Upper lobe of left lung (tissue), 4 donors: ENCODE measurements around the gene OGDHL.

Experiments used
- EP300 ChIP-seq, 4 donors: sonication (generic); formaldehyde crosslinking; IDR thresholded peaks; one replicate each; pipeline ENCODE4 v1.5.1; 2017; ENCODE audit warnings: antibody characterized with exemption in 4 of 4, control low read depth in 2 of 4
- POLR2A ChIP-seq, 4 donors: fragments of 450-650 bp; IDR thresholded peaks; one replicate each; pipeline ENCODE4 v1.5.1; 2016 to 2017; ENCODE audit warnings: antibody characterized with exemption in 4 of 4, mild to moderate bottlenecking in 2 of 4
- POLR2AphosphoS5 ChIP-seq, 2 donors: sonication (generic); formaldehyde crosslinking; IDR thresholded peaks; one replicate each; pipeline ENCODE4 v1.5.1; 2017; ENCODE audit warnings: antibody characterized with exemption in 2 of 2
- TF ChIP-seq, protein P1 (sequence below), 6 experiments: fragments of 450-650 bp in 4 of 6; fragments of 200-600 bp in 2 of 6; sonication (generic) in 2 of 6; IDR thresholded peaks; one replicate each; pipeline ENCODE4 v1.5.1; 2016 to 2019; ENCODE audit warnings: antibody characterized with exemption in 6 of 6

- TF ChIP-seq POLR2A (IDR thresholded peaks at IDR 0.05), result no peak
- TF ChIP-seq, protein P1, sequence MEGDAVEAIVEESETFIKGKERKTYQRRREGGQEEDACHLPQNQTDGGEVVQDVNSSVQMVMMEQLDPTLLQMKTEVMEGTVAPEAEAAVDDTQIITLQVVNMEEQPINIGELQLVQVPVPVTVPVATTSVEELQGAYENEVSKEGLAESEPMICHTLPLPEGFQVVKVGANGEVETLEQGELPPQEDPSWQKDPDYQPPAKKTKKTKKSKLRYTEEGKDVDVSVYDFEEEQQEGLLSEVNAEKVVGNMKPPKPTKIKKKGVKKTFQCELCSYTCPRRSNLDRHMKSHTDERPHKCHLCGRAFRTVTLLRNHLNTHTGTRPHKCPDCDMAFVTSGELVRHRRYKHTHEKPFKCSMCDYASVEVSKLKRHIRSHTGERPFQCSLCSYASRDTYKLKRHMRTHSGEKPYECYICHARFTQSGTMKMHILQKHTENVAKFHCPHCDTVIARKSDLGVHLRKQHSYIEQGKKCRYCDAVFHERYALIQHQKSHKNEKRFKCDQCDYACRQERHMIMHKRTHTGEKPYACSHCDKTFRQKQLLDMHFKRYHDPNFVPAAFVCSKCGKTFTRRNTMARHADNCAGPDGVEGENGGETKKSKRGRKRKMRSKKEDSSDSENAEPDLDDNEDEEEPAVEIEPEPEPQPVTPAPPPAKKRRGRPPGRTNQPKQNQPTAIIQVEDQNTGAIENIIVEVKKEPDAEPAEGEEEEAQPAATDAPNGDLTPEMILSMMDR (IDR thresholded peaks at IDR 0.05), result no peak
- no peak for TF ChIP-seq POLR2AphosphoS5 (IDR thresholded peaks at IDR 0.05)
- no peak for TF ChIP-seq EP300 (IDR thresholded peaks at IDR 0.05)
These were observed 71.3 kb downstream of the OGDHL start for GRCh38 chr10:49690698-49691356.
